Stimulated activated naive B cell treated with anti-CD40 and anti-IgM and Interleukin-4, amounts not matched to agents 10 μg/mL and 1 μg/mL and 100 μg/mL, for 72 hours (primary cell): ENCODE measurements around the gene TENM4.
"Not testable (repeated sequence)": the region's sequence is repeated elsewhere in the genome, so short reads cannot be mapped to it uniquely, and the experiment has no call there.

ENCODE experiments used
- ATAC-seq, 2 donors: fragments of 150-1000 bp; cut with Tn5 transposase; replicated peaks; 2 replicates each; pipeline ENCODE4 v1.10.0; 2021; ENCODE audit warnings: moderate library complexity in 1 of 2
- DNase-seq: peaks from one replicate; pipeline ENCODE4 v3.0.0; 2021
- H3K27ac Mint-ChIP-seq: one replicate; pipeline ENCODE4 v1.8.0; 2022; ENCODE audit warnings: mild to moderate bottlenecking, mixed read lengths
- H3K27me3 Mint-ChIP-seq, 2 donors: one replicate each; pipeline ENCODE4 v1.8.0; 2022; ENCODE audit warnings: mixed read lengths in 2 of 2
- H3K36me3 Mint-ChIP-seq, 2 donors: one replicate each; pipeline ENCODE4 v1.8.0; 2022; ENCODE audit warnings: mixed read lengths in 2 of 2, mild to moderate bottlenecking in 1 of 2
- H3K4me1 Mint-ChIP-seq, 2 donors: one replicate each; pipeline ENCODE4 v1.8.0; 2022; ENCODE audit warnings: mixed read lengths in 2 of 2, mild to moderate bottlenecking in 1 of 2
- H3K4me3 Mint-ChIP-seq, 2 donors: one replicate each; pipeline ENCODE4 v1.8.0; 2022; ENCODE audit warnings: mild to moderate bottlenecking in 2 of 2, mixed read lengths in 2 of 2, moderate library complexity in 1 of 2
- H3K9me3 Mint-ChIP-seq, 2 donors: one replicate each; pipeline ENCODE4 v1.8.0; 2022; ENCODE audit warnings: mixed read lengths in 2 of 2, mild to moderate bottlenecking in 1 of 2

The TENM4 gene

GRCh38 chr11:79227767-79228755 lies 212.8 kb downstream of the TENM4 start:
- ATAC-seq (no peak), DNase-seq (no peak)
- no peaks in the 10 kb centered on the region for H3K36me3 Mint-ChIP-seq
- H3K4me1 Mint-ChIP-seq = no peaks in the 10 kb centered on the region
- H3K9me3 Mint-ChIP-seq = no peaks in the 10 kb centered on the region
- H3K4me3 Mint-ChIP-seq = no peak overlapping the region
- H3K27ac Mint-ChIP-seq = no peak overlapping the region
- H3K27me3 Mint-ChIP-seq = peaks cover 5 to 7% of the 10 kb centered on the region in 2 donors

DNA sequence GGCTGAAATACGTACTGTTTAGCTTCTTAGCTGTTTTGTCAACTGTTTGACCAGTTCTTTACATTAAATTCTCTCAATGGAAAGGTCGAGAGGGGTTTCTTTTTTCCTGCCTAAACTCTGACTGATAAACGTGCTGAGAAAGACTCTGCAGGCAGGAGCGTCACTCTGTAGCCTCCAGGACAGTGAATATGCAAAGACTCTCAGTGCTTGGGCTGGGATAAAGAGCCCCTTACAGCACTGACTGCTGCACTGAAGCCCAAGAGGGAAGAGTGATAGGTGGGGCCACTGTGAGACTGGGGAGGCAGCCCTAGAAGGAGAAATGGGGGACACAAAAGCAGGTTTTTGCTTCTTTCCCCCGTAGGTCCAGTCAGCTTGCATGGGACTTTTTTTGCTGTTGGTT lies 213.5 kb downstream of the TENM4 start:
- no peak overlapping the region for H3K27ac Mint-ChIP-seq
- H3K4me3 Mint-ChIP-seq = no peak overlapping the region
- H3K4me1 Mint-ChIP-seq = no peaks in the 10 kb centered on the region
- ATAC-seq = no peak
- DNase-seq = no peak
- no peaks in the 10 kb centered on the region for H3K36me3 Mint-ChIP-seq
- H3K9me3 Mint-ChIP-seq = peaks cover 0 to 4% of the 10 kb centered on the region in 2 donors
- H3K27me3 Mint-ChIP-seq = peaks cover 5 to 7% of the 10 kb centered on the region in 2 donors

DNA sequence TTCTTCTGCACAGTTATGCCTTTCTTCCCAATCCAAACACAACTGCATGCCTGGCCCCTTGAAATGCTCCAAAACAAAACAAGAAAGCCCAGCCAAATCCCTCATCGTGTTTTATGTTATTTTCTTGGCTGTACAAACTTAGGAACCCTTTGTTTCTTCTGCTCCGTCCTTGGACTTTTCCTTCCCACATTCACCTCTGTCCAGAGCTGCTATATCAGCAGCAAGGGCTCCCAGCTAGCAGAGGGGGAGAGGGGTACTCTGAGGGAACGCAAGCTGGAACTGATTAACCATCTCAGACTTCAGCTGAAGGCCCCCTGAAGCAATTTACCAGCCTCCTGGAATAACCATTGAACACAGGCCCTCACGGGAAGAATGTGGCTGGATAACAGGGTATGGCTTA lies 214.7 kb downstream of the TENM4 start:
- ATAC-seq (no peak), DNase-seq (no peak)
- Mint-ChIP-seq H3K27me3 (peaks cover 7 to 10% of the 10 kb centered on the region in 2 donors), H3K36me3 (no peaks in the 10 kb centered on the region), H3K4me3 (no peak overlapping the region), H3K27ac (no peak overlapping the region), H3K9me3 (peaks cover 0 to 7% of the 10 kb centered on the region in 2 donors), H3K4me1 (no peaks in the 10 kb centered on the region)

DNA sequence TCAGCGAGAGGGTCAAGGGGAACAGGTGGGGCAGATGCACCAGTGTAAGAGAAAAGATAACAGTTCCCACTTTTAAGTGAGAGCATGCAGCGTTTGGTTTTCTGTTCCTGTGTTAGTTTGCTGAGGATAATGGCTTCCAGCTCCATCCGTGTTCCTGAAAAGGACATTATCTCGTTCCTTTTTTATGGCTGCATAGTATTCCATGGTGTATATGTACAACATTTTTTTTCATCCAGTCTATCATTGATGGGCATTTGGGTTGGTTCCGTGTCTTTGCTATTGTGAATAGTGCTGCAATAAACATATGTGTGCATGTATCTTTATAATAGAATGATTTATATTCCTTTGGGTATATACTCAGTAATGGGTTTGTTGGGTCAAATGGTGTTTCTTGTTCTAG lies 218.7 kb downstream of the TENM4 start:
- H3K4me1 Mint-ChIP-seq, H3K9me3 Mint-ChIP-seq, ATAC-seq, H3K4me3 Mint-ChIP-seq, DNase-seq, H3K36me3 Mint-ChIP-seq, H3K27ac Mint-ChIP-seq: not testable (repeated sequence)
- peaks cover 4 to 11% of the 10 kb centered on the region in 2 donors for H3K27me3 Mint-ChIP-seq

DNA sequence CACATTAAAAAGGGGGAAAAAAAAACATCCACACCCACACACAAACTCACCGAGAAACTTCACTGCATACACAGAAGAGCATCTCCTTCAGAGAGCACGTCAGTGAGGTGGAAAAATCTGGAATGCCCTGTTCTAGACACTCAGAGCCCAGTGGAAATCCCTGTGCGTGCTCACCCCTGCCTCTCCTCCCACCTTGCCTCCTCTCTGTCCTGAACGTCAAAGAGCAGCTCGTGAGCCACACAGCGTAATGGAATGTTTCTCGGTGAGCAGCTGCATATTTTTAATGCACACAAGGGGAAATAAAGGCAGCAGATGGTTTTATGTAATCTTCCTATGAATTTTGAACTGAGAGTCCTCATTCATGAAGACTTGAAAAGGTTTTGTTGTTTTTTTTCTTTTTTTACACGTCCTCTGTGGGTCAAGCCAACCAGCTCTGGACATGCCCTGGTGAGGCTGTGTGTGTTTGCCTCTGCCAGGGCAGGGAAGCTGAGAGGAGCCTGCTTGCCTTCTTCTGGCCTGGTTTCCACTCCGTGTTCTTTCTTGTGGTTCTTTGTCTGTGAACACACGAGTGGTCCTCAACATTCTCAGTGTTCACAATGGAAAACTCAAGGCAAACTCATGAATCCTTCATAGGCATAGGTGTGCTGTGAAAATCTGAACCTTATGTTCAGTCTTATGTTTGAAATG lies 219.2 kb downstream of the TENM4 start:
- ATAC-seq (no peak), DNase-seq (no peak)
- Mint-ChIP-seq H3K9me3 (peaks cover 0 to 7% of the 10 kb centered on the region in 2 donors), H3K36me3 (no peaks in the 10 kb centered on the region), H3K4me3 (no peak overlapping the region), H3K27ac (no peak overlapping the region), H3K27me3 (peaks cover 0 to 7% of the 10 kb centered on the region in 2 donors), H3K4me1 (no peaks in the 10 kb centered on the region)

DNA sequence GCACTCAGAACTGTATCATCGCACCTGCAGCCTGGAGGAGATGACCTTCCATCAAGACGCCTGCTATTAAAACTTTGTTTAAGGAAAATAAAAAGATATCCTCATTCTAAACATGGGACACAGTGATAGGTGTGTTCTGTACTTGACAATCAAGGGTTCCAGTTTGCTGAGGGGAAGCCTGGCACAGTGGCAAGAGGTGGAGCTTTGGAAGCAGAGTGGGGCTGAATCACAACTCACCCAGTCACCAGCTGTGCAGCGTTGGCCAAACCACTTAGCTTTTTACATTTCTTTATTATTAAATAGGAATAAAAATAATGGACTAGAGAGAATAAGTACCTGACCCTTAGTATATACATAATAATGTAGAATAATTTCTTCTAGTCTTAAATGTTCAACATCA lies 220.7 kb downstream of the TENM4 start:
- H3K27ac Mint-ChIP-seq = no peak overlapping the region
- ATAC-seq (no peak), DNase-seq (no peak)
- no peaks in the 10 kb centered on the region for H3K4me1 Mint-ChIP-seq
- H3K4me3 Mint-ChIP-seq = no peak overlapping the region
- H3K36me3 Mint-ChIP-seq = no peaks in the 10 kb centered on the region
- H3K27me3 Mint-ChIP-seq = peaks cover 4 to 7% of the 10 kb centered on the region in 2 donors
- H3K9me3 Mint-ChIP-seq = peaks cover 0 to 7% of the 10 kb centered on the region in 2 donors

GRCh38 chr11:79219186-79220045 lies 221.4 kb downstream of the TENM4 start:
- ATAC-seq (peak in 1 of 2 donors; percentile 25), DNase-seq (no peak)
- Mint-ChIP-seq H3K27ac (no peak overlapping the region), H3K4me1 (no peaks in the 10 kb centered on the region), H3K27me3 (peaks cover 5 to 7% of the 10 kb centered on the region in 2 donors), H3K9me3 (peaks cover 0 to 7% of the 10 kb centered on the region in 2 donors), H3K36me3 (no peaks in the 10 kb centered on the region), H3K4me3 (no peak overlapping the region)

DNA sequence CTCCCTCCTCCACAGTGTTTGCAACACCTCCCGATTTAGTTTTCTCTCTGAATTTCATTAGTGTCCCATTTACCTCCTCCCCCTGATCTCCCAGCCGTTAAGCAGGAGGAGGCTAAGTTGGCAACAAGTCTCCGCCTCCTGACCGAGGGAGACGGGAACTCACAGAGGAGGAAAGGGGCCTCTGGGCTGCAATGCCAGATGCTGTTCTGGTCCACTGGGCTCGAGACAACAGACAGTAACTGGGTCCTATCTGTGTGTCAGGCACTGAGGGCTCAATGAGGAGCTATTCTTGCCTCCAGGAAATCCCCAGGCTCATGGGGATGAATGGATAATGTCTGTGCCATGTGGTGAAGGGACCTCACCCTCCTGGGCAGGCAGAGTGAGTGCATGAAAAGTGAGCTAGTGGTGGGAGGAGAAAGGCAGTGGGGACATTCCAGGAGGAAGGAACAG lies 228.1 kb downstream of the TENM4 start:
- H3K36me3 Mint-ChIP-seq = peaks cover 0 to 3% of the 10 kb centered on the region in 2 donors
- ATAC-seq (peak in 1 of 2 donors; percentile 40), DNase-seq (no peak)
- H3K4me3 Mint-ChIP-seq = no peak overlapping the region
- no peaks in the 10 kb centered on the region for H3K9me3 Mint-ChIP-seq
- H3K4me1 Mint-ChIP-seq = peaks cover 0 to 9% of the 10 kb centered on the region in 2 donors
- peaks cover 0 to 5% of the 10 kb centered on the region in 2 donors for H3K27me3 Mint-ChIP-seq
- H3K27ac Mint-ChIP-seq = no peak overlapping the region

GRCh38 chr11:79209540-79210266 lies 231.1 kb downstream of the TENM4 start:
- H3K27me3 Mint-ChIP-seq = no peaks in the 10 kb centered on the region
- ATAC-seq (no peak), DNase-seq (no peak)
- H3K36me3 Mint-ChIP-seq = peaks cover 0 to 3% of the 10 kb centered on the region in 2 donors
- peaks cover 0 to 14% of the 10 kb centered on the region in 2 donors for H3K4me1 Mint-ChIP-seq
- no peak overlapping the region for H3K4me3 Mint-ChIP-seq
- H3K27ac Mint-ChIP-seq = no peak overlapping the region
- no peaks in the 10 kb centered on the region for H3K9me3 Mint-ChIP-seq

- Mint-ChIP-seq H3K9me3 (no peaks in the 10 kb centered on the region), H3K36me3 (no peaks in the 10 kb centered on the region), H3K27me3 (no peaks in the 10 kb centered on the region), H3K4me1 (peaks cover 0 to 14% of the 10 kb centered on the region in 2 donors), H3K4me3 (no peak overlapping the region), H3K27ac (no peak overlapping the region)
- no peak for DNase-seq
- peak; percentile 29 to 65 for ATAC-seq
These were observed 232.7 kb downstream of the TENM4 start for GRCh38 chr11:79208126-79208525.

DNA sequence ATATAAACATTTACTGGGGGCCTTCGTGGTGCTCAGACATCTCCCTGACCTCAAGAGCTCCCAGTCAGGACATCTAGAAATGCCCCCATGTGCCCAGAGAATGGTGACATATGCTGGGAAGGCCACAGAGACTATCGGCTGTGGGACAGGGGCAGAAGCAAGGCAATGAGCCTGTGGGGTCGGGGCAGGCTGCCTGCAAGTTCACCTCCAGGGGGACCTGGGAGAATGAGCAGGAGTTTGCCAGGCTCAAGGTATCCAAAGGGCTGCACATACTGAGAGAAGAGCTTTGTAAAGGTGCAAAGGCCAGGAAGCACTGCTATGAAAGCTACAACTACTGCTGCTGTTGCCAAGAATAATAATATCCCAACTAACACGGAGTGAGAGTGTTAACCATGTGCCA lies 233.9 kb downstream of the TENM4 start:
- DNase-seq = no peak
- ATAC-seq = no peak
- H3K27ac Mint-ChIP-seq = no peak overlapping the region
- H3K27me3 Mint-ChIP-seq = no peaks in the 10 kb centered on the region
- H3K36me3 Mint-ChIP-seq = no peaks in the 10 kb centered on the region
- no peak overlapping the region for H3K4me3 Mint-ChIP-seq
- H3K4me1 Mint-ChIP-seq = peaks cover 0 to 11% of the 10 kb centered on the region in 2 donors
- no peaks in the 10 kb centered on the region for H3K9me3 Mint-ChIP-seq

- Mint-ChIP-seq H3K27ac (no peak overlapping the region), H3K4me1 (peaks cover 6 to 16% of the 10 kb centered on the region in 2 donors), H3K9me3 (no peaks in the 10 kb centered on the region), H3K36me3 (no peaks in the 10 kb centered on the region), H3K27me3 (no peaks in the 10 kb centered on the region), H3K4me3 (no peak overlapping the region)
- DNase-seq = no peak
- no peak for ATAC-seq
These were observed 235.0 kb downstream of the TENM4 start for GRCh38 chr11:79205786-79206185.

DNA sequence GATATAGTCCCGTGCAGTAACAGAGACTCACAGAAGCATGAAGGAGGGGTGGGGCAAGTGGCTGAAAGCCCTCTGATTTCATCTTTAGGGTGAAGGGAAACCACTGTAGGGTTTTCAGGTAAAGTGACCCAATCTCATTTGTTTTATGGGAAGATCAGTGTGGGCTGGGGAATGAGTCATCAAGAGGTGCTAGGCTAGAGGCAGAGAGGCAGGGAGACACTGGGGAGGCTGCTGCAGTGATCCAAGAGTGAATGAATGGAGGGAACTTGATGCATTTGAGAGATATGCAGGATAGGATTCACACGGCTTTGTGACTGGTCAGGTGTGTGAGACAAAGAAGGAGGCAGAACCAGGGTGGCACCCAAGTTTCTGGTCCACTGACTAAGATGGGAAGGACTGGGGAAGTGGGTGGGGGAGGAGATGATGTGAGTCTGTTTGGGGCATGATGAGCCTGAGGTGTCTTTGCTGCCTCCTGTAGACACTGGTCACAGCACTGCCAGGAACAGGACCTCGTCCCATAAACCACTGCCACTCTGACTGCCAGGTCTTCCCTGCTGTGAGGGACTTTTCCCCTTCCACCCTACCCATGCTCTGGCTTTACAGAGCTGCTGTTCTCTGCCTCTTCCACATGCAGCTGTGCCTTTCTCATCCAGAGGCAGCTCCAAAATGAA lies 239.0 kb downstream of the TENM4 start:
- DNase-seq (no peak), ATAC-seq (peak; percentile 29 to 83)
- no peaks in the 10 kb centered on the region for H3K27me3 Mint-ChIP-seq
- no peak overlapping the region for H3K4me3 Mint-ChIP-seq
- no peaks in the 10 kb centered on the region for H3K36me3 Mint-ChIP-seq
- no peak overlapping the region for H3K27ac Mint-ChIP-seq
- H3K4me1 Mint-ChIP-seq = peaks cover 6 to 10% of the 10 kb centered on the region in 2 donors
- H3K9me3 Mint-ChIP-seq = no peaks in the 10 kb centered on the region
